WERI-Rb-1 (cell line): ENCODE measurements around the gene RBM11.

Source experiments
- DNase-seq: peaks from one replicate; pipeline ENCODE4 v3.0.0-alpha.2; 2020
- H3K27ac ChIP-seq: fragments of 250-450 bp; sonication (Bioruptor Pico); 2 replicates; pipeline ENCODE4 v1.5.1; 2020; ENCODE audit warnings: mild to moderate bottlenecking, moderate library complexity
- H3K27me3 ChIP-seq: fragments of 250-450 bp; sonication (Bioruptor Pico); 2 replicates; pipeline ENCODE4 v1.5.1; 2021; ENCODE audit warnings: mild to moderate bottlenecking, low read depth, moderate library complexity; ENCODE audit not compliant: insufficient read depth, severe bottlenecking
- H3K36me3 ChIP-seq: fragments of 250-450 bp; sonication (Bioruptor Pico); 2 replicates; pipeline ENCODE4 v1.5.1; 2020; ENCODE audit warnings: mild to moderate bottlenecking, moderate library complexity
- H3K4me3 ChIP-seq: 2 replicates; pipeline ENCODE4 v1.5.1; 2011; ENCODE audit warnings: low read depth, mild to moderate bottlenecking, control low read depth, low read length
- H3K9me3 ChIP-seq: fragments of 250-450 bp; sonication (Bioruptor Pico); 2 replicates; pipeline ENCODE4 v1.5.1; 2021; ENCODE audit warnings: mild to moderate bottlenecking, moderate library complexity; ENCODE audit not compliant: severe bottlenecking
- TF ChIP-seq, protein P1 (sequence below): IDR thresholded peaks from 2 replicates; pipeline ENCODE4 v1.5.1; 2011; ENCODE audit warnings: low read depth, mild to moderate bottlenecking, control low read depth, inconsistent platforms, low read length

RBM11 gene

DNA sequence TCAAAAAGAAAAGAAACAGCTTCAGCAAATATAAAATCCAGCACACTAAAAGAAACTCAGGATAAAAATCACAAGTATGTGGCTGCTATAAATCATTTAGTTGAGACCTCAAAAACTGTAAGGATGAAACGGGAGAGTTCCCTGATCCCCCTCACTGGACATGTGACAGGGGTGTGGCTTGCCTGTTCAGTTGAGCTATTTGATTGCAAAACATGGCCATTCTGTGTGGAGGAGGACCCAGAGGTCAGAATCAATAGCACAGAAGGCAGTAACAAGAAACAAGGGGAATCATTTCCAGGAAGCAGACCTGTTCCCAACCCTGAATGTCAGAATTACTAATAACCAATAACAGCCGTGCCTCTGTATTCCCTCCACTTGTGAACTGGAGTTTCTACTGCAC, 27.9 kb downstream of the RBM11 start:
- DNase-seq = no peak
- Histone ChIP-seq H3K27ac (no peak overlapping the region), H3K9me3 (no peaks in the 10 kb centered on the region), H3K4me3 (no peak overlapping the region), H3K36me3 (no peaks in the 10 kb centered on the region), H3K27me3 (no peaks in the 10 kb centered on the region)
- TF ChIP-seq, protein P1, sequence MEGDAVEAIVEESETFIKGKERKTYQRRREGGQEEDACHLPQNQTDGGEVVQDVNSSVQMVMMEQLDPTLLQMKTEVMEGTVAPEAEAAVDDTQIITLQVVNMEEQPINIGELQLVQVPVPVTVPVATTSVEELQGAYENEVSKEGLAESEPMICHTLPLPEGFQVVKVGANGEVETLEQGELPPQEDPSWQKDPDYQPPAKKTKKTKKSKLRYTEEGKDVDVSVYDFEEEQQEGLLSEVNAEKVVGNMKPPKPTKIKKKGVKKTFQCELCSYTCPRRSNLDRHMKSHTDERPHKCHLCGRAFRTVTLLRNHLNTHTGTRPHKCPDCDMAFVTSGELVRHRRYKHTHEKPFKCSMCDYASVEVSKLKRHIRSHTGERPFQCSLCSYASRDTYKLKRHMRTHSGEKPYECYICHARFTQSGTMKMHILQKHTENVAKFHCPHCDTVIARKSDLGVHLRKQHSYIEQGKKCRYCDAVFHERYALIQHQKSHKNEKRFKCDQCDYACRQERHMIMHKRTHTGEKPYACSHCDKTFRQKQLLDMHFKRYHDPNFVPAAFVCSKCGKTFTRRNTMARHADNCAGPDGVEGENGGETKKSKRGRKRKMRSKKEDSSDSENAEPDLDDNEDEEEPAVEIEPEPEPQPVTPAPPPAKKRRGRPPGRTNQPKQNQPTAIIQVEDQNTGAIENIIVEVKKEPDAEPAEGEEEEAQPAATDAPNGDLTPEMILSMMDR = no peak

DNA sequence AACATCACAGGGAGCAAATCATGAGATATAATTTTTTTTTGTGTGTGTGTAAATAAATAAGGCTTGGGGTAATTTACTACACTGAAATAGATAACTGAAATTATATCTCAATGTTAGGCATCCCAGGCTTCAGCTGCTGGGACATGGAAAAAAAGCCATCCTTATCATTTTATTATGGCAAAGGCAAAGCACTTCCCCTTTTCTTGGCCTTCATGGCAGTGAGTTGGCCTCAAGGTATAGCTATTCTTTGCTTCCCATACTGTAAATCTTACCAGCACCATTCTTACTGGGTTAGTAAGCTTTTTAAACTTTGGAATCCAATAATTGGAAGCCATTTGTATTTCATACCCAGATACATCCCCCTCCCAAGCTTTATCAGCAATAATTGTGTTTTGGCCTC, 29.0 kb downstream of the RBM11 start:
- TF ChIP-seq, protein P1 = no peak
- peak overlapping the region; percentile 31; the same call in 1 of the 2 replicates for H3K27ac ChIP-seq
- no peak for DNase-seq
- H3K4me3 ChIP-seq = no peak overlapping the region
- no peaks in the 10 kb centered on the region for H3K36me3 ChIP-seq
- H3K9me3 ChIP-seq = peaks cover 2% of the 10 kb centered on the region
- no peaks in the 10 kb centered on the region for H3K27me3 ChIP-seq

DNA sequence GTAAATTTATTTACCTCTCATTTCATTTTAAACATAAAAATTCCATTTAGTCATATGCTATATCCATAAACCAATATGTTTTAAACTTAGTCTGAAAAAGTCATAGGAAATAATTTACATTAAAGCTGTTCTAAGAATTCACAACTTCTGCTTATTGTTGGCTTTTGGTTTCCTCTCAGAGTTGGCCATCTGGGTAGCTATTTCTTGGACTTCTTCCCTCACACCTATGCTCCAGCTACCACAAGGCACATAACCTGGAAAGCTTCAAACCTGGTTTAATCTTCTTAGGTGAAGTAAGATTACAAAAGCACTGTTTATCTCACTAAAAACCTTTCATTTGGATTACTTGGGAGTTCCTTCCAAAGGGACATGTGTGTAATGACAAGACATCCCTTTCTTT, 29.8 kb downstream of the RBM11 start:
- Histone ChIP-seq H3K36me3 (no peaks in the 10 kb centered on the region), H3K4me3 (no peak overlapping the region), H3K27ac (no peak overlapping the region), H3K9me3 (peaks cover 2% of the 10 kb centered on the region), H3K27me3 (no peaks in the 10 kb centered on the region)
- no peak for DNase-seq
- TF ChIP-seq, protein P1 = no peak

DNA sequence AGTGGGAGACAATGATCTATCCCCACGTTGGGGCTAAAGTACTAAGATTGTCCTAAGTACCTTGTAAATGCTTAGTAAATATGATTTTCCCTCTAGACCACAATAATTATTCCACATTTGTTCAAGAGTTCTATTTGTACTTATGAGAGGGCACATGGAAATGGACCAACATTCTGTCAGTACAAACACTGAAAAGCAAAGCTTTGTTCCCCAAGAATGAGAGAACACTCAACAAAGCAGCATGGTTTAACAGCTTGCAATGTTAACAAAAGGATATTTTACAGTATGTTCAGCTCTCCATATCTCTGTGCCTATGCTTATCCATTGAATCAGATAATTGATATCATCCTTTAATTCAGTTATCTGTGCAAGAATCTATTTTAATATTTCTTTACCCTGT, 35.4 kb downstream of the RBM11 start:
- Histone ChIP-seq H3K36me3 (no peaks in the 10 kb centered on the region), H3K9me3 (peaks cover 2% of the 10 kb centered on the region), H3K27me3 (no peaks in the 10 kb centered on the region), H3K4me3 (no peak overlapping the region), H3K27ac (no peak overlapping the region)
- DNase-seq = no peak
- TF ChIP-seq, protein P1 = no peak

DNA sequence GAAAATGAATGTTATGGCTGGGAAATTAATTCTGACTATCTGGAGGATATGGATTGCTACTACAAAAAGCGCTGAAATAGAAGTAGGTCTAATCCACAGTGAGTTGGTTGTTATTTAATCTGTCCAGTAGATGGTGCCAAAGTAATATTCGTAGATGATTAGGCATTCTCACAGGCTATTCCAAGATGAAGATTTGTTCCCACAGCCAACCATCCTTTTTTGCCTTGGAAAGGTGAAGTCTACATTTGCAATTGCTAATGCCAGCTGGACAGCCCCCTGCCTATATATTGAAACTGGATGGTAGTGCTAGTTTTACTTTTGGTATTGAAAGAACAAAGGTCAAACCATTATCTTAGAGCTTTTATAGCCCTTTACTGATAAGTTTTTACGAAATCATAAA, 43.8 kb downstream of the RBM11 start:
- DNase-seq = no peak
- no peaks in the 10 kb centered on the region for H3K36me3 ChIP-seq
- TF ChIP-seq, protein P1 = peak; percentile 47; the same call in 1 of the 2 replicates
- no peaks in the 10 kb centered on the region for H3K9me3 ChIP-seq
- H3K4me3 ChIP-seq = no peak overlapping the region
- no peaks in the 10 kb centered on the region for H3K27me3 ChIP-seq
- H3K27ac ChIP-seq = no peak overlapping the region

DNA sequence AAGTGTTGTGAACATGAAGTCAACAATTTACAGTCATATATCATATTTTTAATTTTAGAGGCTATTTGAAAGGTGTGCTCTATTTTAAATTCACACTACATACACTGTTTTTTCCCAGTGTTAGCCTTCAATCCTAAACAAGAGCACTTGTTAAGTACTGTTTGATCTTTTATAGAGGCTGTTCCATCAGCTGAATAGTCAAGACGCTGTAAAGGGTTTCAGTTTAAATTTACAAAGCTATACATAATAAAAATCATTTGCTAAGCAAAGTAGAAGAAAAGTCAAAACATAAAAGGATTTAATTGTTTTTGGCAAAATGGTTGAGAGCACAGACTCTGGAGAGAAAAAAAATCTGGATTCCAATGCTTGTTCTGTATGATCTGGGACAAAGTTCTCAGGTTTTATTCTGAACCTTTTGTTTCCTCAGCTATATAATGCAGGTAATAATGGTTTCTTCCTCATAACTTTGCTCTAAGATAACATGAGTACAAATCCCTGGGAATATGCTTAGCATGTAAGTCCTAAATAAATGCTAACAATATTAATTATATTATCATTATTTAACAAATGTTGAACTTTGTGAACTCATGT, 44.3 kb downstream of the RBM11 start:
- Histone ChIP-seq H3K27me3 (no peaks in the 10 kb centered on the region), H3K9me3 (no peaks in the 10 kb centered on the region), H3K4me3 (no peak overlapping the region), H3K27ac (no peak overlapping the region), H3K36me3 (no peaks in the 10 kb centered on the region)
- DNase-seq = no peak
- TF ChIP-seq, protein P1 = no peak
